Sigmoid colon (tissue), 7 donors: ENCODE results near the gene FAM163B. TPM values are rescaled to one million over a fixed set of nuclear protein-coding genes. Genes with fewer than 3 reads are reported as not detected.

Source experiments
- DNase-seq: peaks from one replicate; pipeline ENCODE4 v3.0.0-alpha.2; 2019
- H3K27ac ChIP-seq, 4 donors: fragments of 200-600 bp; sonication (generic); one replicate each; pipeline ENCODE4 v1.5.1; 2016 to 2019; ENCODE audit warnings: mild to moderate bottlenecking in 1 of 4
- H3K27me3 ChIP-seq, 3 donors: fragments of 200-600 bp; sonication (generic); one replicate each; pipeline ENCODE4 v1.5.1; 2019; ENCODE audit warnings: mild to moderate bottlenecking in 1 of 3
- H3K36me3 ChIP-seq, 4 donors: fragments of 200-600 bp; sonication (generic); one replicate each; pipeline ENCODE4 v1.5.1; 2016 to 2019
- H3K4me1 ChIP-seq, 4 donors: fragments of 200-600 bp; sonication (generic); one replicate each; pipeline ENCODE4 v1.5.1; 2017 to 2019
- H3K4me3 ChIP-seq, 4 donors: fragments of 200-600 bp; sonication (generic); one replicate each; pipeline ENCODE4 v1.5.1; 2017 to 2019; ENCODE audit warnings: mild to moderate bottlenecking in 2 of 4, moderate library complexity in 1 of 4
- H3K9me3 ChIP-seq, 4 donors: fragments of 200-600 bp in 3 of 4; sonication (generic) in 3 of 4; one replicate each; pipeline versions ENCODE4 v1.5.1 to v1.6.1; 2013 to 2019
- EP300 ChIP-seq, 4 donors: sonication (generic); formaldehyde crosslinking; IDR thresholded peaks; one replicate each; pipeline ENCODE4 v1.6.1; 2017; ENCODE audit warnings: antibody characterized with exemption in 4 of 4
- POLR2A ChIP-seq, 2 donors: fragments of 450-650 bp; IDR thresholded peaks; one replicate each; pipeline ENCODE4 v1.6.1; 2016; ENCODE audit warnings: antibody characterized with exemption in 2 of 2, mild to moderate bottlenecking in 2 of 2, moderate library complexity in 2 of 2
- POLR2AphosphoS5 ChIP-seq, 4 donors: sonication (generic); formaldehyde crosslinking; IDR thresholded peaks; one replicate each; pipeline ENCODE4 v1.6.1; 2017; ENCODE audit warnings: antibody characterized with exemption in 4 of 4
- WGBS, 2 donors: extraction: QIAGEN DNeasy Blood & Tissue Kit; methylation state at CpG; one replicate each; pipeline ENCODE4 v1.1.7; 2013; 5-methylcytosine and 5-hydroxymethylcytosine counted together
- intact Hi-C: fragments of 100-400 bp; cut with DNase I; formaldehyde crosslinking; loops from one replicate; pipeline ENCODE4 v1.15.1; 2023
- polyA plus RNA-seq, 3 donors: library from polyadenylated mRNA; stranded (reverse); fragments of 200-250 nt; gene quantifications; one replicate each; pipeline ENCODE4 v1.2.3, GENCODE V29; 2013
- total RNA-seq, 4 donors: library from RNA; depleted of rRNA; stranded (reverse); fragments of >200 nt; gene quantifications; one replicate each; pipeline ENCODE4 v1.1.0, GENCODE V29; 2016
- TF ChIP-seq, protein P1 (sequence below), 4 experiments: fragments of 450-650 bp in 3 of 4; fragments of 200-600 bp in 1 of 4; IDR thresholded peaks; one replicate each; pipeline ENCODE4 v1.5.1; 2016 to 2019; ENCODE audit warnings: antibody characterized with exemption in 4 of 4, mild to moderate bottlenecking in 3 of 4, moderate library complexity in 2 of 4
- donor health status: healthy with polysubstance abuse.
- donor health status: Bipolar disorder and iron deficiency.
- donor health status: healthy.

The FAM163B gene
- total and polyA plus RNA-seq, 7 donors: 0.29 to 2.4 (median 1.2) TPM; not detected in 1

DNA sequence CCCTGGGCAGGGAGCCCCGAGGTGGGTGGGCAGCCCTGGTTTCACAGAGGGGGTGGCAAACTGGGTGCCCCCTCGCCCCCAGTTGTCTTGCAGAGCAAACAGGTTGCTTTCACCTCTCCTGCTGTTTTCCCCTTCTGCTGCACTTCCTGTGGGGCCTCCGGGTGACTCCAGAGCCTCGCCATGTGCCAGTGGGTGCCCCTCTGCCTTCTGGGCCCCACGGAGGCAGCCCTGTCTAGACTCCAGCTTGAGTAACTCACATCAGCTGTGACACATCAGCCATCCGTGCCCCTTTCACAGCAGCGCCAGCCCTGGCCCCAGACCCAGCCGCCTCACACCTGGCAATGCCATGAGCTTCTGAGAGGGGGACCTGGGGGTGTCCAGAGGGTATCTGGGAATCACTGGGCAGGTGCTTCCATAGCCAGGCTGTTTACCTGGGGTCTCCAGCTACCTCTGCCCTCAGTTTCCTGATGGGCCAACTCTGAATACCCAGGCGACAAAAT, 37.7 kb downstream of the FAM163B start:
- no peak for DNase-seq
- Histone ChIP-seq H3K27me3 (peaks cover 0 to 6% (median 0%) of the 10 kb centered on the region in 3 donors), H3K9me3 (no peaks in the 10 kb centered on the region), H3K27ac (no peak overlapping the region), H3K4me3 (no peak overlapping the region), H3K4me1 (peaks cover 0 to 35% (median 27%) of the 10 kb centered on the region in 4 donors), H3K36me3 (no peaks in the 10 kb centered on the region)
- 70 to 82% methylated on average over 9 of the region's 9 CpGs for WGBS, 2 donors
- intact Hi-C loops: no loop called here
- TF ChIP-seq EP300 (IDR thresholded peaks at IDR 0.05) (no peak), POLR2AphosphoS5 (IDR thresholded peaks at IDR 0.05) (no peak), POLR2A (IDR thresholded peaks at IDR 0.05) (no peak)
- TF ChIP-seq, protein P1, sequence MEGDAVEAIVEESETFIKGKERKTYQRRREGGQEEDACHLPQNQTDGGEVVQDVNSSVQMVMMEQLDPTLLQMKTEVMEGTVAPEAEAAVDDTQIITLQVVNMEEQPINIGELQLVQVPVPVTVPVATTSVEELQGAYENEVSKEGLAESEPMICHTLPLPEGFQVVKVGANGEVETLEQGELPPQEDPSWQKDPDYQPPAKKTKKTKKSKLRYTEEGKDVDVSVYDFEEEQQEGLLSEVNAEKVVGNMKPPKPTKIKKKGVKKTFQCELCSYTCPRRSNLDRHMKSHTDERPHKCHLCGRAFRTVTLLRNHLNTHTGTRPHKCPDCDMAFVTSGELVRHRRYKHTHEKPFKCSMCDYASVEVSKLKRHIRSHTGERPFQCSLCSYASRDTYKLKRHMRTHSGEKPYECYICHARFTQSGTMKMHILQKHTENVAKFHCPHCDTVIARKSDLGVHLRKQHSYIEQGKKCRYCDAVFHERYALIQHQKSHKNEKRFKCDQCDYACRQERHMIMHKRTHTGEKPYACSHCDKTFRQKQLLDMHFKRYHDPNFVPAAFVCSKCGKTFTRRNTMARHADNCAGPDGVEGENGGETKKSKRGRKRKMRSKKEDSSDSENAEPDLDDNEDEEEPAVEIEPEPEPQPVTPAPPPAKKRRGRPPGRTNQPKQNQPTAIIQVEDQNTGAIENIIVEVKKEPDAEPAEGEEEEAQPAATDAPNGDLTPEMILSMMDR (IDR thresholded peaks at IDR 0.05): no peak

GRCh38 chr9:133570691-133571080, 38.5 kb downstream of the FAM163B start:
- H3K36me3 ChIP-seq: no peaks in the 10 kb centered on the region
- no peak overlapping the region for H3K27ac ChIP-seq
- no peak for DNase-seq
- no peaks in the 10 kb centered on the region for H3K27me3 ChIP-seq
- no peaks in the 10 kb centered on the region for H3K9me3 ChIP-seq
- intact Hi-C loops: no loop called here
- TF ChIP-seq, protein P1 (IDR thresholded peaks at IDR 0.05): no peak
- no peak for TF ChIP-seq POLR2A (IDR thresholded peaks at IDR 0.05)
- no peak for TF ChIP-seq POLR2AphosphoS5 (IDR thresholded peaks at IDR 0.05)
- H3K4me1 ChIP-seq: peaks cover 0 to 36% (median 30%) of the 10 kb centered on the region in 4 donors
- H3K4me3 ChIP-seq: no peak overlapping the region
- 81 to 82% methylated on average over 16 of the region's 16 CpGs for WGBS, 2 donors

- TF ChIP-seq POLR2AphosphoS5 (IDR thresholded peaks at IDR 0.05) (no peak), EP300 (IDR thresholded peaks at IDR 0.05) (no peak), POLR2A (IDR thresholded peaks at IDR 0.05) (no peak)
- TF ChIP-seq, protein P1 (IDR thresholded peaks at IDR 0.05): no peak
- Histone ChIP-seq H3K9me3 (no peaks in the 10 kb centered on the region), H3K36me3 (no peaks in the 10 kb centered on the region), H3K27me3 (no peaks in the 10 kb centered on the region), H3K4me1 (peaks cover 0 to 40% (median 36%) of the 10 kb centered on the region in 4 donors), H3K4me3 (no peak overlapping the region), H3K27ac (no peak overlapping the region)
- intact Hi-C loops: no loop called here
- DNase-seq: no peak
- whole genome bisulfite sequencing, 2 donors: 75 to 82% methylated on average over 36 of the region's 36 CpGs
Observed at GRCh38 chr9:133569891-133570690, 39.1 kb downstream of the FAM163B start.

GRCh38 chr9:133569121-133569785, 39.9 kb downstream of the FAM163B start:
- 88% methylated on average over 14 of the region's 14 CpGs for WGBS, 2 donors
- no peak for TF ChIP-seq POLR2AphosphoS5 (IDR thresholded peaks at IDR 0.05)
- no peak for TF ChIP-seq POLR2A (IDR thresholded peaks at IDR 0.05)
- TF ChIP-seq EP300 (IDR thresholded peaks at IDR 0.05): no peak
- TF ChIP-seq, protein P1 (IDR thresholded peaks at IDR 0.05): no peak
- H3K4me3 ChIP-seq: no peak overlapping the region
- no peaks in the 10 kb centered on the region for H3K9me3 ChIP-seq
- peaks cover 0 to 46% (median 41%) of the 10 kb centered on the region in 4 donors for H3K4me1 ChIP-seq
- intact Hi-C loops: no loop called here
- DNase-seq: no peak
- no peaks in the 10 kb centered on the region for H3K27me3 ChIP-seq
- H3K27ac ChIP-seq: no peak overlapping the region
- no peaks in the 10 kb centered on the region for H3K36me3 ChIP-seq
